ENCODE data around the gene C9orf153. TPM values are rescaled to one million over a fixed set of nuclear protein-coding genes. Genes with fewer than 3 reads are reported as not detected.

C9orf153 gene
- total RNA-seq, 1 experiment from 2014 or later = not detected

- ChIA-PET POLR2A (no interaction called here), CTCF (no interaction called here)
- Mint-ChIP-seq H3K4me1 (ENCODE audit: low read depth, unreplicated experiment) (no peaks in the 10 kb centered on the region), H3K4me3 (ENCODE audit: unreplicated experiment) (no peak overlapping the region), H3K36me3 (ENCODE audit: insufficient read depth, unreplicated experiment) (no peaks in the 10 kb centered on the region), H3K9me3 (ENCODE audit: unreplicated experiment) (no peaks in the 10 kb centered on the region), H3K27me3 (ENCODE audit: insufficient read depth, unreplicated experiment) (no peaks in the 10 kb centered on the region), H3K27ac (ENCODE audit: unreplicated experiment) (no peak overlapping the region)
- Histone ChIP-seq H3K4me1 (no peaks in the 10 kb centered on the region), H3K4me3 (ENCODE audit: low read depth, low read length) (no peak overlapping the region), H3K9me3 (no peaks in the 10 kb centered on the region), H3K36me3 (ENCODE audit: control insufficient read depth, insufficient read depth, low read length) (no peaks in the 10 kb centered on the region), H3K27me3 (replicated peaks; ENCODE audit: control insufficient read depth, insufficient read depth, low read length) (no peaks in the 10 kb centered on the region)
- intact Hi-C loops (cut with micrococcal nuclease; ENCODE audit: unreplicated experiment) = no loop called here
- no TSS peak for BruUV-seq (replicated peaks)
- TF ChIP-seq CTCF (IDR thresholded peaks at IDR 0.05; ENCODE audit: insufficient read depth in 1 of 2, low read depth in 1 of 2, low read length in 1 of 2, severe bottlenecking in 1 of 2, unreplicated experiment in 1 of 2) = no peak
- DNase-seq = no peak
These were observed 81.0 kb downstream of the C9orf153 start for GRCh38 chr9:86178503-86178902.

- intact Hi-C loops (cut with micrococcal nuclease; ENCODE audit: unreplicated experiment) = no loop called here
- ChIA-PET CTCF (no interaction called here), POLR2A (no interaction called here)
- Histone ChIP-seq H3K27me3 (replicated peaks; ENCODE audit: control insufficient read depth, insufficient read depth, low read length) (no peaks in the 10 kb centered on the region), H3K9me3 (no peaks in the 10 kb centered on the region), H3K36me3 (ENCODE audit: control insufficient read depth, insufficient read depth, low read length) (no peaks in the 10 kb centered on the region), H3K4me1 (no peaks in the 10 kb centered on the region), H3K4me3 (ENCODE audit: low read depth, low read length) (no peak overlapping the region)
- no TSS peak for BruUV-seq (replicated peaks)
- Mint-ChIP-seq H3K27me3 (ENCODE audit: insufficient read depth, unreplicated experiment) (no peaks in the 10 kb centered on the region), H3K4me1 (ENCODE audit: low read depth, unreplicated experiment) (no peaks in the 10 kb centered on the region), H3K4me3 (ENCODE audit: unreplicated experiment) (no peak overlapping the region), H3K9me3 (ENCODE audit: unreplicated experiment) (no peaks in the 10 kb centered on the region), H3K27ac (ENCODE audit: unreplicated experiment) (no peak overlapping the region), H3K36me3 (ENCODE audit: insufficient read depth, unreplicated experiment) (no peaks in the 10 kb centered on the region)
- no peak for DNase-seq
- no peak for TF ChIP-seq CTCF (IDR thresholded peaks at IDR 0.05; ENCODE audit: insufficient read depth in 1 of 2, low read depth in 1 of 2, low read length in 1 of 2, severe bottlenecking in 1 of 2, unreplicated experiment in 1 of 2)
These were observed 81.5 kb downstream of the C9orf153 start for GRCh38 chr9:86177995-86178394.

- no TSS peak for BruUV-seq (replicated peaks)
- DNase-seq = no peak
- no peak for TF ChIP-seq CTCF (IDR thresholded peaks at IDR 0.05; ENCODE audit: insufficient read depth in 1 of 2, low read depth in 1 of 2, low read length in 1 of 2, severe bottlenecking in 1 of 2, unreplicated experiment in 1 of 2)
- Mint-ChIP-seq H3K4me1 (ENCODE audit: low read depth, unreplicated experiment) (no peaks in the 10 kb centered on the region), H3K36me3 (ENCODE audit: insufficient read depth, unreplicated experiment) (no peaks in the 10 kb centered on the region), H3K4me3 (ENCODE audit: unreplicated experiment) (no peak overlapping the region), H3K27ac (ENCODE audit: unreplicated experiment) (no peak overlapping the region), H3K27me3 (ENCODE audit: insufficient read depth, unreplicated experiment) (no peaks in the 10 kb centered on the region), H3K9me3 (ENCODE audit: unreplicated experiment) (no peaks in the 10 kb centered on the region)
- no peak overlapping the region for H3K4me3 ChIP-seq (ENCODE audit: low read depth, low read length)
- no peaks in the 10 kb centered on the region for H3K4me1 ChIP-seq
- CTCF ChIA-PET = interaction anchor here (0.6 kb wide), 1 partner anchor 91 kb away, joined by 5 read pairs; no protein-coding TSS in a partner anchor
- H3K27me3 ChIP-seq (replicated peaks; ENCODE audit: control insufficient read depth, insufficient read depth, low read length) = no peaks in the 10 kb centered on the region
- no peaks in the 10 kb centered on the region for H3K36me3 ChIP-seq (ENCODE audit: control insufficient read depth, insufficient read depth, low read length)
- no peaks in the 10 kb centered on the region for H3K9me3 ChIP-seq
- POLR2A ChIA-PET = no interaction called here
- intact Hi-C loops (cut with micrococcal nuclease; ENCODE audit: unreplicated experiment) = no loop called here
These were observed 83.0 kb downstream of the C9orf153 start for GRCh38 chr9:86176468-86176867.

Data from Caco-2 (cell line).